ENCODE results near the gene EPB41L4A. TPM values are rescaled to one million over a fixed set of nuclear protein-coding genes. Genes with fewer than 3 reads are reported as not detected.

The EPB41L4A gene
- total RNA-seq, 6 donors from 2014 or later: 15.9 to 45.1 (median 28.1) TPM

DNA sequence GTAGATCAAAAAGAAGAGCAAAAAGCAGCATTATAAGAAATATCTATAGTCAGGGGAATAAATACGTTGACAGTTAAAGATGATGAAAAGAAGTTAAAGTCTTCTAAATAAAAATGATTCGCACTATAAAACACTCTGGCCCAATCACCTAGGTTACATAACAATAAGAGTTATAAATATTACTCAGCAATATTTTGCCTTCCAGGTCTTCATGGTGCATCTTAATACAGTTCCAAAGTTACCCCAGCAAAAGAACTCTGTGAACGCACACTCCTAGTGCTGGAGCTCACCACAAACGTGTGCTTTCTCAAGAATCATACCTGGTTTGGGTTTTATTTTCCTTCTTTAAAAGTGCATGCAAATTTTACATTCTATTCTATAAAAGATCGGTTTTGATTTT, 44.7 kb downstream of the EPB41L4A start:
- no peaks in the 10 kb centered on the region for H3K9me3 ChIP-seq
- no peak for TF ChIP-seq POLR2A (IDR thresholded peaks at IDR 0.05)
- TF ChIP-seq EP300 (IDR thresholded peaks at IDR 0.05): no peak
- TF ChIP-seq POLR2AphosphoS5 (IDR thresholded peaks at IDR 0.05): no peak
- TF ChIP-seq, protein P1, sequence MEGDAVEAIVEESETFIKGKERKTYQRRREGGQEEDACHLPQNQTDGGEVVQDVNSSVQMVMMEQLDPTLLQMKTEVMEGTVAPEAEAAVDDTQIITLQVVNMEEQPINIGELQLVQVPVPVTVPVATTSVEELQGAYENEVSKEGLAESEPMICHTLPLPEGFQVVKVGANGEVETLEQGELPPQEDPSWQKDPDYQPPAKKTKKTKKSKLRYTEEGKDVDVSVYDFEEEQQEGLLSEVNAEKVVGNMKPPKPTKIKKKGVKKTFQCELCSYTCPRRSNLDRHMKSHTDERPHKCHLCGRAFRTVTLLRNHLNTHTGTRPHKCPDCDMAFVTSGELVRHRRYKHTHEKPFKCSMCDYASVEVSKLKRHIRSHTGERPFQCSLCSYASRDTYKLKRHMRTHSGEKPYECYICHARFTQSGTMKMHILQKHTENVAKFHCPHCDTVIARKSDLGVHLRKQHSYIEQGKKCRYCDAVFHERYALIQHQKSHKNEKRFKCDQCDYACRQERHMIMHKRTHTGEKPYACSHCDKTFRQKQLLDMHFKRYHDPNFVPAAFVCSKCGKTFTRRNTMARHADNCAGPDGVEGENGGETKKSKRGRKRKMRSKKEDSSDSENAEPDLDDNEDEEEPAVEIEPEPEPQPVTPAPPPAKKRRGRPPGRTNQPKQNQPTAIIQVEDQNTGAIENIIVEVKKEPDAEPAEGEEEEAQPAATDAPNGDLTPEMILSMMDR (IDR thresholded peaks at IDR 0.05): no peak
- no peaks in the 10 kb centered on the region for H3K36me3 ChIP-seq
- DNase-seq (no peak), ATAC-seq (ENCODE audit: low FRiP score in 2 of 2) (no peak)
- WGBS, 2 donors: 89 to 93% methylated on average over 5 of the region's 5 CpGs
- H3K27me3 ChIP-seq: no peaks in the 10 kb centered on the region
- H3K4me1 ChIP-seq: no peaks in the 10 kb centered on the region
- H3K4me3 ChIP-seq: no peak overlapping the region
- H3K27ac ChIP-seq: no peak overlapping the region

DNA sequence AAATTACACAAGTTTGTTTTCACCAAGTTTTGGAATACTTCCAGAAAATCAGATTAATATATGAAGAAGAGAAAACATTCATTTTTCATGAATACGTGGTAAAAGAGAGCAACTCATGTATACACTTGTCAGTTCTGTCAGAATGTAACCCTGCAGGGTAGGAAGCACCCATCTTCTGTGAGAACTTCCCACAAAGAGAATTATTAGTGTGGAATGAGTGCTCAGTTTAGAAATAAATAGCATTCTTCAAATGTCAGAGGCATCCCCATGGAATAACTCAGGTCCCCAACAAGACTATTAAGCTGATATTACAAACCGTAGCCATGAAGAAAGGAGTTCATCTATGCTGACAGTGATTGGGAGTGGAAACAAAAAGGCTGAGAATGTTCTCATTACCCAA, 45.2 kb downstream of the EPB41L4A start:
- H3K27ac ChIP-seq: no peak overlapping the region
- WGBS, 2 donors: 74 to 82% methylated on average over 2 of the region's 2 CpGs
- TF ChIP-seq POLR2AphosphoS5 (IDR thresholded peaks at IDR 0.05) (no peak), POLR2A (IDR thresholded peaks at IDR 0.05) (no peak), EP300 (IDR thresholded peaks at IDR 0.05) (no peak)
- TF ChIP-seq, protein P1 (IDR thresholded peaks at IDR 0.05): no peak

DNA sequence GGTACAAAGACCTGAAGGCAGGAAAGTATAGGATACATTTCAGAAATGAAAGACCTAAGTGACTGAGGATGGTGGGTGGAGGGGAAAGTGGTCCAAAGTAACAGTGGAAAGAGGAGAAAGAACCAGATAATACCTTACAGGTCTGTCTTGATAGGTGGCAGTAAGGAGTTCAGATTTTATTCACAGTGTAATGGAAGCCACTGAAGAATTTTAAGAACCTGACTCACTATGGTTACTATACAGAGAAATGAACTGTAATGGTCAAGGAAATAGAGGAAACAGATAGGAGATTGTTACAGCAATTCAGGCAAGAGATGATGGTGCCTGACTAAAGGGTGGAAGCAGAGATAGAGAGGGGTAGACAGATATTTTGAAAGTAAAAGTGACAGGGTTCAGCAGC, 46.5 kb downstream of the EPB41L4A start:
- no peak for ATAC-seq (ENCODE audit: low FRiP score in 2 of 2)
- Histone ChIP-seq H3K4me1 (no peaks in the 10 kb centered on the region), H3K27ac (no peak overlapping the region), H3K36me3 (no peaks in the 10 kb centered on the region), H3K9me3 (no peaks in the 10 kb centered on the region), H3K27me3 (no peaks in the 10 kb centered on the region), H3K4me3 (no peak overlapping the region)
- no peak for DNase-seq
- no peak for TF ChIP-seq EP300 (IDR thresholded peaks at IDR 0.05)
- TF ChIP-seq POLR2A (IDR thresholded peaks at IDR 0.05): no peak
- TF ChIP-seq, protein P1 (IDR thresholded peaks at IDR 0.05): no peak
- TF ChIP-seq POLR2AphosphoS5 (IDR thresholded peaks at IDR 0.05): no peak

More for the DNA sequence above, 45.2 kb downstream of the EPB41L4A start:
- Histone ChIP-seq H3K4me3 (no peak overlapping the region), H3K36me3 (no peaks in the 10 kb centered on the region), H3K27me3 (no peaks in the 10 kb centered on the region), H3K9me3 (no peaks in the 10 kb centered on the region), H3K4me1 (no peaks in the 10 kb centered on the region)
- DNase-seq (no peak), ATAC-seq (ENCODE audit: low FRiP score in 2 of 2) (no peak)

DNA sequence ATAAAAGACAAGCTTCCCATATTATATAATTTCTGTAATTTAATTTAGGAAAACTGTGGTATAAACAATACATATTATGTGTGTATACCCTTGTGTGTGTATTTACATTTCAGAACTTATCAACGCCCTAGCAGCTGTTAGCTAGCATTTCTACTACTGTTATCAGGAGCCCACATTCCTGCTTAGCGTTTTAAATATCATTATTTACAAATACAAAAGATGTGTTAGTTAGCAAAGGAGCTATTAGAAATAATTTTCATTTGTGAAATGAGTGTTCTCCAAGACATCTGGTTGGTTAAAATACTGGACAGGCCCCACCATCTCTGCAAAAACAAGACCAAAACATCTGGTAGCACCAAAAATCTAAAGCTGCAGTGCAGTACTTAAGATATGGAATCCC, 48.0 kb downstream of the EPB41L4A start:
- 56 to 58% methylated on average over 2 of the region's 2 CpGs for whole genome bisulfite sequencing, 2 donors
- Histone ChIP-seq H3K27ac (no peak overlapping the region), H3K9me3 (no peaks in the 10 kb centered on the region), H3K4me1 (peaks cover 0 to 7% (median 5%) of the 10 kb centered on the region in 4 donors), H3K36me3 (no peaks in the 10 kb centered on the region), H3K4me3 (no peak overlapping the region), H3K27me3 (no peaks in the 10 kb centered on the region)
- TF ChIP-seq EP300 (IDR thresholded peaks at IDR 0.05): no peak
- TF ChIP-seq, protein P1 (IDR thresholded peaks at IDR 0.05): no peak
- no peak for TF ChIP-seq POLR2A (IDR thresholded peaks at IDR 0.05)
- no peak for TF ChIP-seq POLR2AphosphoS5 (IDR thresholded peaks at IDR 0.05)
- DNase-seq: no peak
- no peak for ATAC-seq (ENCODE audit: low FRiP score in 2 of 2)

DNA sequence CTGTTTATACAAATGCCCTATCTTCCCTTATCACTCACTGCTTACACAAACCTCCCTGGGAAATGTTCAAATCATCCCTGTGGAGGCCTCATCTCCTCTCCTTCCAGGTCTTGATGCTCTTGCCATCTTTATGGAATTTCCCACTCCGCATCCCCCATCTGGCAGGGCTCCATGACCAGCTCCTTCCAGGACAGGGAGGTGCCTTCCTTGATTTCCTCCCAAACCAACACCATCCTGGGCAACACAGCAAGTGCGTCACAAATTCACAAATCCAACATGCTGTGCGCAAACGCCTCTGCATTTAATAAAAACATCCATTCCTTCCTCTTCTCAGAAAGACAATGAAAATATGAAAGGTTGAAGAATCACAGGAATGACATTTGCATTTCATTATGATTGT, 51.7 kb downstream of the EPB41L4A start:
- DNase-seq: peak in 1 of 2 donors; percentile 28
- no peak for ATAC-seq (ENCODE audit: low FRiP score in 2 of 2)
- Histone ChIP-seq H3K36me3 (no peaks in the 10 kb centered on the region), H3K27ac (peak overlapping the region in 2 of 4 donors; percentile 32 to 78), H3K27me3 (no peaks in the 10 kb centered on the region), H3K4me1 (peaks cover 0 to 7% (median 5%) of the 10 kb centered on the region in 4 donors), H3K9me3 (no peaks in the 10 kb centered on the region), H3K4me3 (no peak overlapping the region)
- TF ChIP-seq POLR2AphosphoS5 (IDR thresholded peaks at IDR 0.05) (peak; percentile 66 to 75), POLR2A (IDR thresholded peaks at IDR 0.05) (no peak), EP300 (IDR thresholded peaks at IDR 0.05) (peak in 3 of 4 donors; percentile 46 to 72 (median 49))
- TF ChIP-seq, protein P1 (IDR thresholded peaks at IDR 0.05): no peak
- WGBS, 2 donors: 63 to 86% methylated on average over 4 of the region's 4 CpGs
